GM18517 (cell line): ENCODE measurements around the gene GNB1.
"Not testable (repeated sequence)": the region's sequence is repeated elsewhere in the genome, so short reads cannot be mapped to it uniquely, and the experiment has no call there.

Experiments used
- ATAC-seq: cut with Tn5 transposase; IDR thresholded peaks from one replicate; pipeline ENCODE4 v1.9.1; 2021; ENCODE audit warnings: mild to moderate bottlenecking, moderate library complexity; ENCODE audit not compliant: unreplicated experiment

GNB1 gene

GRCh38 chr1:1892079-1892762, 1.3 kb upstream of the GNB1 start:
- ATAC-seq: no peak

DNA sequence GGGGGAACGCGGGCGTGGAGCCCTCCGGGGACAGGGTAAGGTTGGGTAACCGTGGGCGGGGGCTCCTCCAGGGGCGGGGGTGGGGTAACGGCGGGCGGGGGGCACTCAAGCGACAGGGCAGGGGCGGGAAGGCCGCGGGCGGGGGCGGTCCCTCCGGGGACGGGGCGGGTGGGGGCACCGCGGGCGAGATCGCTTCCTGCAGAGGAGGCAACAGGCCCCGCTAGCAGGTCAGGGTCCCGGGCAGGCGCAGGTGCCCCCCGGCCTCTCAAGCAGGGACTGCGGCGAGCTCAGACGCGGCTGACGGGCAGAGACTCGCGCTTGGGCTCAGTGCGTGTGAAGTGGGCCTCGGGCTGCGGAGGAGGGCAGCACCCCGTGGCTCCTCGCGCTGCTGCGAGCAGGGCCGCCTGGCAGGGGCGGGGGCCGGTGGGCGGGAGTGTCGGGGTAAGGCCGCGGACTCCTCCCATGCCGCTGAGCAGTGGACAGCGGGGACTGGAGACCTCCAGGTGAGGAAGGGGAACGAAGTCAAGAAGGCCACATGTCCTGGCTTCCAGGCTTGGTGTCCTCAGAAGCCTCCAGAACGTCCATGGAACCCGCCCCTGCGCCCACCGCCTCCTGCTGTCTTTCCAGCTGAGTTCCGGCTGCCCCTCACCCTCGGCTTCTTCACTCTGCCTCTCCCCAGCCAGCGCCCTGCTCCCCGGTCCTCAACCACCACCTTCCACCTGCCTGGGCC, 627 bp upstream of the GNB1 start:
- ATAC-seq: no peak

DNA sequence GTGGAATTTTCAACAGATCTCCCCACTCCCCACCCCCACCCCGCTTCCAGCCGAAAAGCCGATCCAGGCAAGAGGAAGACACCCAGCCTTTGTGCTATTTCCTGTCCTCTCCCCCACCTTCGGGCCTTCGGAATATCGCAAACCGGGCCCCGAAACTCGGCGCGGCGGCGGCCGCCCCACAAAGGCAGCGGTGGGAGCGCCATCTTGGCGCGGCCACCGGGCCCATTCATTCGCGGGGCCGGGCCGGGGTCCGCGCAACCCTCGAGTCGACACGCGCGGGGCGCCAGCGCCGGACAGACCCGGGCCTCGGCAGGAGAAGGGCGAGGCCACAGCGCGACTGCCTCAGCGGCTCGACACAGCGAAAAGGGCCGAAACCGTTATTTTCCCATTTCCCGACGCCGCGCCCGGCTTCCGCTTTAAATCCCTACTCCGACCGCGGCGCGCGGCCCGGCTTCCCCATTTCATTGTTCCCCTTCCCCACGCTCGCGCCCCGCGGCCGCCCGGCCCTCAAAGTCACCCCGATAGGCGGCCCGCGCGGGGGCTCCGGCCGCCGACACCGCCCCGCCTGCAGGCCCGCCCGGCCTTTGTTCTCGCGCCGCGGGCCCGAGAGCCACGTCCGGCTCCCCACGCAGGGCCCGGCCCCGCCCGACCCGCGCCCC, 911 bp downstream of the GNB1 start:
- peak; percentile 33 for ATAC-seq

DNA sequence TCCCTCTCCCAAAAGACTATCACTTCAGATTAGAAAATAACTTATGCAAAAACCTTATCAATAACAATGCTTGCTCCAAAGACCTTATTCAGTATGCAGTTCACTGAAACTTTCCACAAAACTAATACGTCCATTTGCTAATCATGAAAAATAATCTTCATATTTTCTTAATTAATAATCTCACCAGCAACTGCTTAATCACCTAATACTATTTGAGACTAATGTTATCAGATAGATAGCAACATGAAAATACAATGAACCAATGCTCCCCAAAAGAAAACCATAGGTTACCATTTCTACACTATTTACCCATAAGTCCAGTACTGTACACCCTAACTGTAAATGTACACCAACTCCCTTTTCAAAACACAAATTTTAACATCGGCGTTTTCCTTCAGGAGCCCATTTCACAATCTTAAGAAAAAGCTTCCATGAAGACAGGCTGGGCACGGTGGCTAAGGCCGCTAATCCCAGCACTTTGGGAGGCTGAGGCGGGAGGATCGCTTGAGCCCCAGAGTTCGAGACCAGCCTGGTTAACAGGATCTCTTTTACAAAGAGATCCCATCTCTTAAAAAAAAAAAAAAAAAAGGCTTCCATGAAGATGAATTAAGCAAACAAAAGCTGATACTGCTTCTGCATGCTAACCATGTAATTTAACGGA, 1.7 kb downstream of the GNB1 start:
- ATAC-seq: no peak

DNA sequence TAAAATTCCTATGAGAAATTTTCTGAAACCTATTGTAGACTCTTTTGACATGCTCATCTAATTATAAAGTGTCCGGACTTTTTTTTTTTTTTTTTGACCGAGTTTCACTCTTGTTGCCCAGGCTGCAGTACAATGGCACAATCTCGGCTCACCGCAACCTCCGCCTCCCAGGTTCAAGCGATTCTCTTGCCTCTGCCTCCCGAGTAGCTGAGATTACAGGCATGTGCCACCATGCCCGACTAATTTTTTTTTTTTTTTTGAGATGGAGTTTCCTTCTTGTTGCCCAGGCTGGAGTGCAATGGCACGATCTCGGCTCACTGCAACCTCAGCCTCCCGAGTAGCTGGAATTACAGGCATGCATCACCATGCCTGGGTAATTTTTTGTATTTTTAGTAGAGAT, 7.0 kb downstream of the GNB1 start:
- ATAC-seq: not testable (repeated sequence)

GRCh38 chr1:1883092-1883873, 7.6 kb downstream of the GNB1 start:
- ATAC-seq: no peak

GRCh38 chr1:1881727-1882126, 9.2 kb downstream of the GNB1 start:
- ATAC-seq: no peak

DNA sequence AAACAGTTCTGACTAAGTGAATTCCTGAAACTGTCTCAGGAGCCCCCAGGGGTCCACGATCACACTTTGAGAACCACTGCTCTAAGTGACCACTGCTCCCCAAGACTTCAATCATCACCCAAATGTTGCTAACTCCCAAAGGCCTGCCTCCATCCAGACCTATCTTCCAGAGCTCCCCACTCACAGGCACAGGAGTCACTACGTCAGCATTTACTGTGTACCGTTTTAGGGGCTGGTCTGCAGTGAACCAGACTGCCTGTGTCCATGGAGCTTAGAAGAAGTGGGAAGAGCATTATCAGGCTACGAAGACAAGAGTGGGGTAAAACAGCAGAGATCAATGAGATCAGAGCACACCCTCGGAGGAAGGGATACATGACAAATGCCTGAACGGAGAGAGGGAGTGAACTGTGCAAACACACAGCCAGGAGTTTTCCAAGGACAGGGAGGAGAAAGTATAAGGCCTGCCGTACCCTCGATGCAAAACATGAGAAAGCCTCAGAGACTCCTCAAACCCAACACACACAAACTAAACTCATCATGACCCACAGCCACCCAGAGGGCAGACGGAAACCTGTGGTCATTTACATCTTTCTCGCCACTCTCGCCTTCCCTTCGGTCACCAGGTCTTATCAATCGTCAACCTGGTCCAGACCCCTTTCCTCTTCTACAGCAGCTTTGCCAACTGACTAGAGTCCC, 10.1 kb downstream of the GNB1 start:
- ATAC-seq: no peak

GRCh38 chr1:1879942-1880341, 10.9 kb downstream of the GNB1 start:
- no peak for ATAC-seq

GRCh38 chr1:1877865-1878436, 12.9 kb downstream of the GNB1 start:
- ATAC-seq: no peak

GRCh38 chr1:1876335-1876930, 14.5 kb downstream of the GNB1 start:
- ATAC-seq: no peak

DNA sequence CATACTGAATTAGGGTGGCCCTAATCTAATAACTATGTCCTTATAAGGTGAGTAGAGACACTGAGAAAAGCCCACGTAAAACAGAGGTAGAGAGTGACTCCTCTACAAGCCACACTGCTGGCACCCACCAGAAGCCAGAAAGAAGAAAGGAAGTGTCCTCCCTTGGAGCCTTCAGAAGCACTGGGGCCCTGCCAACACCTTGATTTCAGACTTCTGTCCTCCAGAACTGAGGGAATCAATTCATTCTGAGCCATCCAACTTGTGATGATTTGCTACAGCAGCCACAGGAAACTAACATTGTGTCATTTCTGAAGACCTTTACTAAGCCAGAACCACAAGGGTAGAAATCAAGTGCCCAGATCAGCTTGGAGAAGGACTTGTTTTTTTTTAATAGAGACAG, 15.0 kb downstream of the GNB1 start:
- ATAC-seq: no peak

- ATAC-seq: no peak
These were observed 16.0 kb downstream of the GNB1 start for GRCh38 chr1:1874901-1875300.

DNA sequence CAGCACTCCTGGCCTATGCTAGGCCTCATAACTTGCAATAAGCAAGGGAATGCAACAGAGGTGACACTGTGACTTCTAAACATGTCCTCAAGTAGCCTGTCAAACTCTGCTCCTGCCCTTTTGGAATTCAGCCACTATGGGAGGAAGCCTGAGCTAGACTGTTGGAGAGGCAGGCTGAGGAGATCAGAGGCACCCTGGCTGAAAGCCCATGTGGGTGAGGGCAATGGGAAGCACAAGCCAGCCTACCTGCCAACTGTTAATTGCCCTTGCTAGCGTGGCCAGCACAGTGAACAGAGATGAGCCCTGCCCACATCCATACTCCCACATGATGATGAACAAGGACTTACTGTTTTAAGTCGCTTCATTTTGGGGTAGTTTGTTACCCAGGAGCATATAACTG, 17.7 kb downstream of the GNB1 start:
- ATAC-seq: no peak

DNA sequence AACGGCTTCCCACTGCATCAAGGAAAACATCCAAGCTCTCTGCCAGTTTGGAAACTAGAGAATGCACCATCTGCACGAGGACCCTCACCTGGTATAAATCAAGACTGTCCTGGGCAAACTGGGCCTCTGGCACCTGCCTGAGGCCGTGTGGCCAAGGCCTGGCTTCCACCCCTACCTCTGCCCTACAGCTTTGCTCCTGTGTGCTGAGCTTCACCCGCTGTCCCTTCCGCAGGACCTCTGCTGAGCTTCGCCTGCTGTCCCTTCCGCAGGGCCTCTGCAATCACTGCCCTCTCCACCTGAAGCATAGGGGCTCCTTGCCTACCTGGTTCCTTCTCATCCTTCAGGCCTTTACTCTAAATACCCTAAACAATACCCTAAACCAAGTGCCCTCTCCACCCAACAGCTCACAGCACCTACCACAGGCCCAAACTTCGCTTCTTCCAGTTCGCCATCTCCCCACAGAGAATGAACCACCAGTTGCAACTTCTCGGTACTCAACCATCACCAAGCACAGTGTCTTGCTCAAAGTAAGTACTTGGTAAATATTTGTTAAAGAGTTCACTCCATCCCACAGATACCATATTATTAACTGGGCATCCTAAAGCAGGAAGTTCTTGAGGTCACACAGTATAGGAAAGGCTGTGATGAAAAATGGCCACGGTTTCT, 18.4 kb downstream of the GNB1 start:
- ATAC-seq: no peak

DNA sequence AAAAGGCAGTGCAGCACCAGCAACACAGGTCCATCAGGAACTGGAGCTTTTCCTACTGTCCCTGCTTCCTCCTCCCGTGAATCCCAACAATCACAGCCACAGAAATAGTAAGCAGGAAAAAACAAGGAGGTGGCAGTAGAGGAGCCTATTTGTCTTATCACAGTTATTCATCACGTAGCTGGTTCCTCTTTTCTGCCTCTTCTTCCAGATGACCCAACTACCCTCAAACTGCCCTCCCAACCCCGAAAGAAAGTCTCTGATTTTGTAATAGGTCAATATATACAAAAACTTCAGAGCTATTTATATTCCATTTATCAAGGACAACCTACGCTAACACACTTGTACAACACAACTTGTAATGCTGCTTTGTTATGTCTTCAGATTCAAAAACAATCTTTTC, 21.4 kb downstream of the GNB1 start:
- ATAC-seq: no peak

DNA sequence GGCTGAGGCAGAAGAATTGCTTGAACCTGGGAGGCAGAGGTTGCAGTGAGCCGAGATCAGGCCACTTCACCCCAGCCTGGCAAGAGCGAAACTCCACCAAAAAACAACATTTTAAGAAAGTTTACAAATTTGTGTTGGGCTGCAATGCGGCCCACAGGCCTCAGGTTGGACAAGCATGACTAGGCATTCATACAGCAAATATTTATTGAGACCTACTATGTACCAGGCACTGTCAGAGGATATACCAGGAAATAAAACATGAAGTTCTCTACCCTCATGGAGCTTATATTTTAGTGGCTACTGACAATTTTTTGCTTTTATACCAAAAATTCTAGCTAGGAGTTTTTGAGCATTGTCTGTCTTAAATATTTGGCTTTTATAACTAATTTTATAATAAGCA, 23.7 kb downstream of the GNB1 start:
- no peak for ATAC-seq

DNA sequence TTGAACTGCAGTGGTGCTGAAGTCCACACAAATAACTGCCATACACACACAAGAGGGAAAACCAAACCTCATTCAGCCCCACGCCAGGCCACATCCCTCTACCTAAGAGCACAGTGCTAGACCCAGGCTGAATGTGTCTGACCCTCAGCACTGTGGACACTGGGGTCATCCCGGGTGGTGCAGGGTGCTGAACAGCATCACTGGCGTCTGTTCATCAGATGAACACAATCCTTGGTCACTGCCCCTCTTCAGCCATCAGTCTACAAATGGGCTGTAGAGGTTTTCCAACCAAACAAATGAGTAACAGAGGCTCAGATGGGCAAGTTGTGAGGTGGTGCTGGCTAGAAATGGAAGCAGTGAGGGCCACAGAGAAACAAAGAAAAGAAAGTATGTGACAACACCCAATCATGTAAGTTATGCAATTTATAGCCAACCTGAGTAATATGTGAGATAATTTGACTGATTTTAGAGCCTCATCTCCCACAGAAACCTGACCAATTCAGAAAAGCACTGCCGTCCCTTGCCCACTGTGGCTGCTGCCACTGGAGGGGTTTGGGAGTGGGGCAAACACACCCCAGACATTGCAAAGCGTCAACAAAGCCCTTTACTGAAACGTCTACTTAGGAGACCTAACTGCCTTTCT, 27.9 kb downstream of the GNB1 start:
- no peak for ATAC-seq
